MM.1S (cell line): ENCODE data around the gene UBE2S.
A peak's percentile ranks its signal among the peaks of the same experiment; 100 is the strongest.

ENCODE experiments used
- DNase-seq: peaks from one replicate; pipeline ENCODE4 v3.0.0-alpha.2; 2015
- H2AFZ ChIP-seq: fragments of 300-600 bp; sonication (generic); 2 replicates; pipeline ENCODE4 v1.6.0; 2016; ENCODE audit warnings: antibody characterized with exemption, low read length
- H3F3A ChIP-seq: fragments of 300-600 bp; sonication (generic); 2 replicates; pipeline ENCODE4 v1.6.1; 2016; ENCODE audit warnings: mild to moderate bottlenecking, antibody characterized with exemption, low read length, moderate library complexity, mixed read lengths; ENCODE audit not compliant: insufficient read depth
- H3K27ac ChIP-seq: fragments of 300-600 bp; sonication (generic); 2 replicates; pipeline ENCODE4 v1.5.1; 2016; ENCODE audit warnings: mild to moderate bottlenecking, low read length
- H3K27me3 ChIP-seq: fragments of 300-600 bp; sonication (generic); replicated peaks from 2 replicates; pipeline ENCODE4 v1.6.0; 2016; ENCODE audit warnings: low read length; ENCODE audit not compliant: insufficient read depth
- H3K36me3 ChIP-seq: fragments of 300-600 bp; sonication (generic); replicated peaks from 2 replicates; pipeline ENCODE4 v1.6.1; 2016; ENCODE audit warnings: mild to moderate bottlenecking, low read length, mixed read lengths; ENCODE audit not compliant: insufficient read depth
- H3K4me1 ChIP-seq: fragments of 300-600 bp; sonication (generic); 2 replicates; pipeline ENCODE4 v1.6.1; 2016; ENCODE audit warnings: low read length, mixed read lengths
- H3K4me2 ChIP-seq: fragments of 300-600 bp; sonication (generic); 2 replicates; pipeline ENCODE4 v1.6.0; 2016; ENCODE audit warnings: low read depth, low read length
- H3K4me3 ChIP-seq: fragments of 300-600 bp; sonication (generic); 2 replicates; pipeline ENCODE4 v1.5.1; 2016; ENCODE audit warnings: low read length, mixed read lengths
- H3K79me2 ChIP-seq: fragments of 300-600 bp; sonication (generic); 2 replicates; pipeline ENCODE4 v1.6.1; 2016; ENCODE audit warnings: mixed run types, low read length, mixed read lengths
- H3K9ac ChIP-seq: fragments of 300-600 bp; sonication (generic); 2 replicates; pipeline ENCODE4 v1.6.1; 2016; ENCODE audit warnings: low read length, mixed read lengths
- H3K9me2 ChIP-seq: fragments of 300-600 bp; sonication (generic); replicated peaks from 2 replicates; pipeline ENCODE4 v1.6.1; 2016; ENCODE audit warnings: mild to moderate bottlenecking, low read length, mixed read lengths; ENCODE audit not compliant: insufficient read depth
- H3K9me3 ChIP-seq: fragments of 300-600 bp; sonication (generic); replicated peaks from 2 replicates; pipeline ENCODE4 v1.6.1; 2016; ENCODE audit warnings: mild to moderate bottlenecking, low read length, mixed read lengths; ENCODE audit not compliant: insufficient read depth
- H4K20me1 ChIP-seq: fragments of 300-600 bp; sonication (generic); 2 replicates; pipeline ENCODE4 v1.6.1; 2016; ENCODE audit warnings: mild to moderate bottlenecking, low read length, moderate library complexity, mixed read lengths; ENCODE audit not compliant: insufficient read depth
- CTCF ChIP-seq: fragments of 300-600 bp; sonication (generic); IDR thresholded peaks from 2 replicates; pipeline ENCODE4 v1.5.1; 2016; ENCODE audit warnings: antibody characterized with exemption, low read length, mixed read lengths
- EZH2 ChIP-seq: fragments of 300-600 bp; sonication (generic); optimal IDR thresholded peaks from 2 replicates; pipeline ENCODE3; 2017; ENCODE audit warnings: low read depth, mild to moderate bottlenecking, antibody characterized with exemption, low read length, mixed read lengths
- EZH2phosphoT487 ChIP-seq: fragments of 300-600 bp; sonication (generic); IDR thresholded peaks from 2 replicates; pipeline ENCODE4 v1.6.1; 2018; ENCODE audit warnings: antibody characterized with exemption, low read length

The UBE2S gene

GRCh38 chr19:55362174-55362989 lies 45.2 kb downstream of the UBE2S start:
- Histone ChIP-seq H3K9me2 (no peaks in the 10 kb centered on the region), H3F3A (no peaks in the 10 kb centered on the region), H3K27me3 (peaks cover 49% of the 10 kb centered on the region), H3K27ac (no peak overlapping the region), H3K9me3 (no peaks in the 10 kb centered on the region), H3K4me1 (peaks cover 5% of the 10 kb centered on the region), H3K4me2 (no peak overlapping the region), H3K36me3 (no peaks in the 10 kb centered on the region), H3K79me2 (no peaks in the 10 kb centered on the region), H3K4me3 (no peak overlapping the region), H4K20me1 (no peaks in the 10 kb centered on the region), H2AFZ (no peak overlapping the region), H3K9ac (no peak overlapping the region)
- no peak for TF ChIP-seq EZH2phosphoT487
- no peak for TF ChIP-seq CTCF
- TF ChIP-seq EZH2 = no peak
- no peak for DNase-seq

GRCh38 chr19:55360902-55361301 lies 46.7 kb downstream of the UBE2S start:
- no peaks in the 10 kb centered on the region for H3K36me3 ChIP-seq
- no peak for TF ChIP-seq EZH2phosphoT487
- no peak for TF ChIP-seq CTCF
- no peak for TF ChIP-seq EZH2
- H3K9me3 ChIP-seq = no peaks in the 10 kb centered on the region
- no peak for DNase-seq
- H4K20me1 ChIP-seq = no peaks in the 10 kb centered on the region
- no peak overlapping the region for H2AFZ ChIP-seq
- H3K4me1 ChIP-seq = peaks cover 5% of the 10 kb centered on the region
- no peaks in the 10 kb centered on the region for H3F3A ChIP-seq
- H3K4me3 ChIP-seq = no peak overlapping the region
- peaks cover 54% of the 10 kb centered on the region for H3K27me3 ChIP-seq
- H3K4me2 ChIP-seq = no peak overlapping the region
- no peaks in the 10 kb centered on the region for H3K9me2 ChIP-seq
- H3K9ac ChIP-seq = no peak overlapping the region
- no peaks in the 10 kb centered on the region for H3K79me2 ChIP-seq
- no peak overlapping the region for H3K27ac ChIP-seq

GRCh38 chr19:55358943-55359908 lies 48.4 kb downstream of the UBE2S start:
- Histone ChIP-seq H3K9me2 (no peaks in the 10 kb centered on the region), H3K79me2 (no peaks in the 10 kb centered on the region), H3F3A (no peaks in the 10 kb centered on the region), H3K4me1 (peaks cover 5% of the 10 kb centered on the region), H3K36me3 (no peaks in the 10 kb centered on the region), H3K4me2 (0 out of 2 replicates have a peak overlapping the region, but pooled peaks have one; percentile 2), H3K4me3 (no peak overlapping the region), H3K9me3 (no peaks in the 10 kb centered on the region), H3K9ac (no peak overlapping the region), H3K27ac (no peak overlapping the region), H3K27me3 (peaks cover 51% of the 10 kb centered on the region), H2AFZ (peak overlapping the region; percentile 27; the same call in 1 of the 2 replicates), H4K20me1 (no peaks in the 10 kb centered on the region)
- no peak for TF ChIP-seq EZH2
- no peak for TF ChIP-seq CTCF
- no peak for TF ChIP-seq EZH2phosphoT487
- peak; percentile 23 for DNase-seq
